Activated CD4-positive, alpha-beta memory T cell treated with anti-CD3 and anti-CD28 coated beads for 36 hours (primary cell): ENCODE measurements around the gene FAM193A. TPM values are rescaled to one million over a fixed set of nuclear protein-coding genes. Genes with fewer than 3 reads are reported as not detected.
A peak's percentile ranks its signal among the peaks of the same experiment; 100 is the strongest.
"Not testable (repeated sequence)": the region's sequence is repeated elsewhere in the genome, so short reads cannot be mapped to it uniquely, and the experiment has no call there.

ENCODE experiments used
- CTCF ChIA-PET: fragments of 350-600 bp; sonication (Branson Sonifier 250); formaldehyde crosslinking; loops from one replicate; lab custom pipeline; 2021; ENCODE audit warnings: antibody characterized with exemption, inconsistent platforms; lab: Charles Lee
- POLR2A ChIA-PET: fragments of 350-600 bp; sonication (Branson Sonifier 250); formaldehyde crosslinking; loops from one replicate; lab custom pipeline; 2021; ENCODE audit warnings: antibody characterized with exemption; lab: Charles Lee
- DNase-seq: peaks from one replicate; pipeline ENCODE4 v3.0.0-alpha.2; 2020
- H3K27ac Mint-ChIP-seq: one replicate; pipeline ENCODE4 v1.8.0; 2021; ENCODE audit warnings: mixed read lengths
- H3K27me3 Mint-ChIP-seq: one replicate; pipeline ENCODE4 v1.8.0; 2021; ENCODE audit warnings: mixed read lengths
- H3K36me3 Mint-ChIP-seq: one replicate; pipeline ENCODE4 v1.8.0; 2021; ENCODE audit warnings: mixed read lengths
- H3K4me1 Mint-ChIP-seq: one replicate; pipeline ENCODE4 v1.8.0; 2021; ENCODE audit warnings: low read depth, mixed read lengths
- H3K4me3 Mint-ChIP-seq: one replicate; pipeline ENCODE4 v1.8.0; 2021; ENCODE audit warnings: mild to moderate bottlenecking, mixed read lengths
- H3K9me3 Mint-ChIP-seq: one replicate; pipeline ENCODE4 v1.8.0; 2021; ENCODE audit warnings: mixed read lengths
- intact Hi-C: fragments of 100-400 bp; cut with micrococcal nuclease; formaldehyde crosslinking; loops from one replicate; pipeline ENCODE4 v1.15.1; 2023
- total RNA-seq, 2 experiments: library from RNA; stranded (reverse); gene quantifications; one replicate each; pipeline ENCODE4 v1.2.3, GENCODE V29; 2021

Gene FAM193A
- total RNA-seq, 2 experiments from 2014 or later = 21.7 to 22.6 TPM

DNA sequence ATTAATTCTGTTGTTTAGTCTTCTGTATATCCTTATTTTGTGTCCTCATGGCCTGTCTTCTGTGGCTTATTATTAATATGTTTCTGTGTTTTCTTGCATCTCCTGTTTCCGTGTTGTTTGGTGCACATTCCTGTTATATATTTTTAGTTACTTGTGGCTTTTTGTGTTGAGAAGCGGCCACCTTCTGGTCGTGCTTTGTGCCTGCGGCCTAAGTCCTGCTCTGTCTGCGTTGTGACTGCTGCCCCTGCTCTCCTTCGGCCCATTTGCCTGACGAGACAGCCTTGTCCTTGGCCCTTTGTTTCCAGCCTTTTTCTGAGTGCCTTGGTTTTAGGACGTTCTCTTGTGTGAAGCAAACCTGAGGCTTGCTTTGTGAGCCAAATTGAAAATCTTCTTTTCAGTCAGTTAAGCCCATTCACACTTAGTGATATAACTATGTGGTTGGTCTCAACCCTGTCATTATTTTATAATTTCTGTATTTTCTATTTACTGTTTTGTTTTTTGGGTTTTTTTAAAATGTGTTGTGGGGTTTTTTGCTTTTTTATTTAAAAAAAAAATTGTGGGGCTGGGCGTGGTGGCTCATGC is 175.9 kb downstream of the FAM193A start:
- H3K4me3 Mint-ChIP-seq = no peak overlapping the region
- POLR2A ChIA-PET = interaction anchor here (0.7 kb wide), 1 partner anchor 44 kb away, joined by 3 read pairs; the partner anchor contains the start of gene TNIP2
- intact Hi-C loops = no loop called here

DNA sequence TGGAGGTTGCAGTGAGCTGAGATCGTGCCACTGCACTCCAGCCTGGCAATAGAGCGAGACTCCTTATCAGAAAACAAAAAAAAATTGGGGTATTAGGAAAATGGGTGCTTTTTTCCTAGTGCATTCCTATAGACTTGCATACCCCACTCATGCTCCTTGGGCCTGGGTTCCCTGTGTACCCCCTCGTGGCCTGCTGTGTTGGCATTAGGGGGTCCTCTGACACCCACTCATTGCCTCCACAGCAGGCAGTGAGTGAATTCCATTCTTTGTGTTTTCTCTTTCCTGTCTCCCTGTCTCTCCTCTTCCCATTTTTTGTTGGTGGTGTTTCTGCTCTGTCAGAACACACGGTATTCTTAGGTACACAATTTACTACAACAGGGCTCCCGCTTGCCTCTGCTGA is 176.9 kb downstream of the FAM193A start:
- intact Hi-C loops = no loop called here
- Mint-ChIP-seq H3K4me3 (no peak overlapping the region), H3K36me3 (peaks cover 24% of the 10 kb centered on the region), H3K27me3 (no peaks in the 10 kb centered on the region), H3K27ac (peak overlapping the region; percentile 82), H3K9me3 (no peaks in the 10 kb centered on the region), H3K4me1 (peaks cover 26% of the 10 kb centered on the region)
- CTCF ChIA-PET = interaction anchor here (1.1 to 1.6 kb wide), 3 partner anchors 33 to 50 kb away, joined by 3 to 6 read pairs (median 5); no protein-coding TSS in a partner anchor
- no peak for DNase-seq
- POLR2A ChIA-PET = interaction anchor here (1.0 to 1.2 kb wide), 2 partner anchors 33 to 178 kb away, joined by 3 to 5 read pairs; no protein-coding TSS in a partner anchor

More for the DNA sequence above, 175.9 kb downstream of the FAM193A start:
- no peaks in the 10 kb centered on the region for H3K27me3 Mint-ChIP-seq
- peaks cover 26% of the 10 kb centered on the region for H3K4me1 Mint-ChIP-seq
- H3K27ac Mint-ChIP-seq = no peak overlapping the region
- peaks cover 23% of the 10 kb centered on the region for H3K36me3 Mint-ChIP-seq
- no peaks in the 10 kb centered on the region for H3K9me3 Mint-ChIP-seq
- CTCF ChIA-PET = no interaction called here
- no peak for DNase-seq

DNA sequence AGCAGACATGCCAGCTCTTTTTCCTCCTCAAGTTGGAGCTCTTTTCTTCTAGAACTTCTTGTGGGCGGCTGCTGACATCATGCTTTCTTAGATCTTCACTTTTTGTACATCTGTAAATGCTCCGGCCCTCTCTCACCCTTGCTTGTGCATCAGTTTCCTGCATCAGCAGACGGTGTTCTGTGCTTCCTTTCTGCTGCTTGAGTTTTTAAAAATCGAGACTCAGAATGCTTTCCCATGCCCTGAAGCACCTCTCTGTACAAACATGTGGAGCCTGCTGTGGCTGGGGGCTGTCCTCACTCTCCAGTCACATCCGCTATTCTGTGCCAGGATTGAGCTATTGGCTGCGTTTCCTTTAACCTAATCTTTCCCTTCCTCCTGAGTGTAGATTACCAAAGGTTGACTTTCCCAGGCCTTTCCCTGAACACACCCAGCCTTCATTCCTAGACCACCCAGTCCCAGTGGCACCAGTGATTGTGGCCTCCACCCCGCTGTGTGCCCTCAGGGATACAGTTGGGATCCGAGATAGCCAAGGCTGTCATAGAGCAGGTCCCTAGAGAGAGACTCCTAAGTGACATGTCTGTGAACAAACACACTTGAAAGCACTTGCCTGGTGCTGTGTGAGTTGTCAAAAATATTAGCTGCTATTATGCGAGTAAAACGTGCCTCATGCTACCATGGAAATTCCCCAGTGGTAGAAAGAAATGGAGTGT is 177.8 kb downstream of the FAM193A start:
- Mint-ChIP-seq H3K36me3 (peaks cover 23% of the 10 kb centered on the region), H3K27ac (peak overlapping the region; percentile 82), H3K27me3 (no peaks in the 10 kb centered on the region), H3K4me3 (peak overlapping the region; percentile 27), H3K9me3 (no peaks in the 10 kb centered on the region), H3K4me1 (peaks cover 26% of the 10 kb centered on the region)
- DNase-seq = peak; percentile 69
- ChIA-PET POLR2A (interaction anchor here (1.0 to 1.2 kb wide), 2 partner anchors 33 to 178 kb away, joined by 3 to 5 read pairs; no protein-coding TSS in a partner anchor), CTCF (interaction anchor here (1.1 to 1.6 kb wide), 4 partner anchors 32 to 246 kb away, joined by 3 to 6 read pairs (median 4); no protein-coding TSS in a partner anchor)
- intact Hi-C loops = loop anchor here (1.0 kb wide), 1 partner anchor 32 kb away; no protein-coding TSS in a partner anchor

DNA sequence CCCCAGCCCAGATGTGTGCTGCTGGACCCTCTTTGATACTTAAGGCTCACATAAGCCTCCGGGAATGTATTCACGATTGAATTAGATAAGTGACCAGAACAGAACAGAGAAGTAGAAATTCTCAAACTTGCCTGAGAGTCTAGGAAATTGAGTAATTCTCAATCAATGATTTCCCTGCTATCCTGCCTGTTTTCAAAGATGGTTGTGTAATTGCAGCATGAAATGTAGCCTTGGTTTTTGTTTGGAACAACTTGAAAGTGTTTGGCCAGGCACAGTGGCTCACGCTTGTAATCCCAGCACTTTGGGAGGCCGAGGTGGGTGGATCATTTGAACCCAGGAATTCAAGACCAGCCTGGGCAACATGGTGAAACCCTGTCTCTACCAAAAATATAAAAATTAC is 178.5 kb downstream of the FAM193A start:
- CTCF ChIA-PET = no interaction called here
- no peak overlapping the region for H3K4me3 Mint-ChIP-seq
- no peak for DNase-seq
- intact Hi-C loops = loop anchor here (1.0 kb wide), 1 partner anchor 31 kb away; no protein-coding TSS in a partner anchor
- peaks cover 25% of the 10 kb centered on the region for H3K36me3 Mint-ChIP-seq
- H3K27ac Mint-ChIP-seq = peak overlapping the region; percentile 82
- H3K27me3 Mint-ChIP-seq = no peaks in the 10 kb centered on the region
- H3K9me3 Mint-ChIP-seq = no peaks in the 10 kb centered on the region
- peaks cover 26% of the 10 kb centered on the region for H3K4me1 Mint-ChIP-seq
- POLR2A ChIA-PET = no interaction called here

DNA sequence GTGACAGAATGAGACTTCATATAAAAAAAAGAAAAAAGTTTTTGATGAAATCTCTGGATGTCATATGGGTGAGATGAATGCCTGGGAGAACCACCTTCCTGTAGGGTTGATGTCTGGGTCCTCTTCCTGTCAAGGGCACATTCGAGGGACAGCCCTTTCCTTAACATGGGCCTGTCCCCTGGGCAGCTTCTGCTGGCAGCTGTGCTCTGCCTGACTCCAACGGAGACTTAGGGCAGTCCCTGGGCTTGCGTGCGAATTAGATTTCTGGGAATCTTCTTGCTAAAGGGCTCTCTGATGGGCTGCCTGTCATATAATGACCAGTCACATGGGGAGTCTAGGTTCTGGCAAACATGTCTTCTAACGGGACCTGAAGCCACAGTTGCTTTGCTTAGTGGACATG is 179.0 kb downstream of the FAM193A start:
- intact Hi-C loops = no loop called here
- Mint-ChIP-seq H3K9me3 (no peaks in the 10 kb centered on the region), H3K36me3 (peaks cover 28% of the 10 kb centered on the region), H3K27ac (no peak overlapping the region), H3K27me3 (no peaks in the 10 kb centered on the region), H3K4me1 (peaks cover 26% of the 10 kb centered on the region), H3K4me3 (no peak overlapping the region)
- ChIA-PET CTCF (no interaction called here), POLR2A (no interaction called here)
- no peak for DNase-seq

DNA sequence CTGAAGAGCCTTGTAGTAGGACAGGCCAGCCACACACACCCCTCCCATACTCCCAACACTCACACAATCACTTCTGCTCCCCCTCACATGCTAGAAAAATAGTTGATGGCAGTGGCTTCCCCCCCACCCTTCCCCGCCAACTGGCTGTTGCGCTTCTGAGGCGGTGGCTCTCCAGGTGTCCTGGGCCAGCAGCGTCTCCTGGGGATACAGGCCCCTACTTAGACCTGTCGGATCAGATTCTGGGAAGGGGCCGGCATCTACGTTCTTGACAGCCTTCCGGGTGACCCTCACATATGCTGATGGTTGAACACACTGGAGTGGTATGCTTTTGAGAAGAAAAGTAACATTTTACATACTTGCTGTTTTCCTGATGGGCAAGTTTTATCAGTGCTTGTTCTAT is 179.8 kb downstream of the FAM193A start:
- intact Hi-C loops = no loop called here
- no peaks in the 10 kb centered on the region for H3K27me3 Mint-ChIP-seq
- POLR2A ChIA-PET = interaction anchor here (0.6 kb wide), 1 partner anchor 451 kb away, joined by 4 read pairs; no protein-coding TSS in a partner anchor

DNA sequence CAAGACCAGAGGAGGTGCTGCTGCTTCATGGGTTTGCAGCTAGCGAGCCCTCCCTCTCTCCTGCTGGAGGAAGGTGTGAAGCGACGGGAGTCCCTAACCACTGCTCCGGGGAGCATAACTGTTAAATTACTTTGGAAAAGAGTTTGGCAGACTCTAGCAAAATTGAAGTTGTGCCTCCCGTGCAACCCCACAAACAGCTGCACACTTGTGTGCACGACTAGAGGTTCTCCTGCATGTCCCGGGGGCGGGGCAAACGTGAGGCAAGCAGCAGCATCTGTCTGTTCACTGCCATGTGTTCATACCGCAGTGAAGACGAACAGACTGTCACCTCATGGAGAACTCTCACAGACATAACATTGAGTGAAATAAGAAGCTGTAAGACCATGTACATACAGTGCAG is 185.1 kb downstream of the FAM193A start:
- intact Hi-C loops = no loop called here
- Mint-ChIP-seq H3K27ac (no peak overlapping the region), H3K27me3 (no peaks in the 10 kb centered on the region), H3K36me3 (peaks cover 18% of the 10 kb centered on the region), H3K4me3 (no peak overlapping the region), H3K9me3 (no peaks in the 10 kb centered on the region), H3K4me1 (peaks cover 13% of the 10 kb centered on the region)
- ChIA-PET POLR2A (no interaction called here), CTCF (no interaction called here)
- DNase-seq = no peak

More for the DNA sequence above, 179.8 kb downstream of the FAM193A start:
- CTCF ChIA-PET = no interaction called here
- no peak overlapping the region for H3K4me3 Mint-ChIP-seq
- H3K27ac Mint-ChIP-seq = no peak overlapping the region
- DNase-seq = no peak
- peaks cover 26% of the 10 kb centered on the region for H3K4me1 Mint-ChIP-seq
- H3K9me3 Mint-ChIP-seq = no peaks in the 10 kb centered on the region
- peaks cover 32% of the 10 kb centered on the region for H3K36me3 Mint-ChIP-seq

DNA sequence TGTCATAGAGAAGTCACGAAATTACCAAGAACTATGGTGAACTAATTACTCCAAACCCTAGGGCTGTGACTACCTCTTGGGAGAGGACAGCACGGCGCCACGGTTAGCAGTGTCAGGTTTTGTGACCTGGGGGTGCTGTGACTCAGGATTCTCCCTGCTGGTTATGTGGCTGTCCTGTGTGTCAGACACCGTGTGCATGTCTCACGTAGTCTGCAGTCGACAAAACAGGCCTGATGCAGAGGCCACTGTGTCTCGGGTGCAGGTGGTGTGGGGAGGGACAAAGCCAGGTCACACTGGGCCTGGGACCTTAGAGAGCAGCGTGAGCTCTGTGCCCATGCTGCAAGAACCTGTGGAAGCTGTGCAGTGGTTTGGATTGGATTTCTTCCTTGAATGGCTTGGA is 185.6 kb downstream of the FAM193A start:
- intact Hi-C loops = no loop called here
- ChIA-PET CTCF (no interaction called here), POLR2A (no interaction called here)
- Mint-ChIP-seq H3K27ac (peak overlapping the region; percentile 29), H3K4me3 (no peak overlapping the region), H3K27me3 (no peaks in the 10 kb centered on the region), H3K9me3 (no peaks in the 10 kb centered on the region), H3K36me3 (peaks cover 18% of the 10 kb centered on the region), H3K4me1 (peaks cover 13% of the 10 kb centered on the region)
- no peak for DNase-seq

DNA sequence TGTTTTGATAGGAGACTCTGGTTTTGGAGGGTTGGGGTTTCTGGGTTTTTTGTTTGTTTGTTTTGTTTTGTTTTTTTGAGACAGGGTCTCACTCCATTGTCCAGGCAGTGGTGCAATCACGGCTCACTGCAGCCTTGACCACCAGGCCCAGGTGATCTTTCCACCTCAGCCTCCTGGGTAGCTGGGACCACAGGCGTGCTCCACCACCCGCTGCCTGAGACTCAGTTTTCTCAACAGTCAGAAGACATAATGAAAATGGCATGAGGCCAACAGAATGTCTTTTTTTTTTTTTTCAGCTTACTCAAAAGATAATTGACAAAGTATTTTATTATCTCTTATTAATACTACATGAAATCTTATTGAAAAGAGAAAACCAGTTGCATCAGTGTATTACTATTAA is 187.3 kb downstream of the FAM193A start:
- H3K9me3 Mint-ChIP-seq = no peaks in the 10 kb centered on the region
- CTCF ChIA-PET = interaction anchor here (0.7 to 1.0 kb wide), 2 partner anchors 32 to 234 kb away, joined by 3 to 4 read pairs; no protein-coding TSS in a partner anchor
- H3K27ac Mint-ChIP-seq = no peak overlapping the region

DNA sequence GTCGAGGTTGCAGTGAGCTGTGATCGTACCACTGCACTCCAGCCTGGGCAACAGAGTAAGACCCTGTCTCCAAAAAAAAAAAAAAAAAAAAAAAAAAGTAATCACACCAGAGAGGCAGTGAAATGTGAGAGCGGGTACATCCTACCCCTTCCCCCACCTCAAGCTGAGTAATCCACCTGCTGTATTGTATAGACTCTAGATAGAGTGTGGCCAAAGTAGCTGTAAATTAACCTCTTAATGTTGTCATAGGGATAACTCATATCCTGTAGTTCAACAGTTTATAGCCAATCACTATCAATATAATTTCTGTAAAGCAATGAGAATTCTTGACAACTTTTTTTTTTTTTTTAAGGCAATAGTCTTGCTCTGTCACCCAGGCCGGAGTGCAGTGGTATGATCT is 188.9 kb downstream of the FAM193A start:
- POLR2A ChIA-PET = interaction anchor here (1.7 kb wide), 1 partner anchor 9 kb away, joined by 4 read pairs; no protein-coding TSS in a partner anchor
- H3K4me3 Mint-ChIP-seq = no peak overlapping the region
- CTCF ChIA-PET = no interaction called here
- no peaks in the 10 kb centered on the region for H3K27me3 Mint-ChIP-seq
- peaks cover 8% of the 10 kb centered on the region for H3K36me3 Mint-ChIP-seq
- H3K9me3 Mint-ChIP-seq = no peaks in the 10 kb centered on the region
- intact Hi-C loops = no loop called here
- DNase-seq = no peak
- peaks cover 13% of the 10 kb centered on the region for H3K4me1 Mint-ChIP-seq
- H3K27ac Mint-ChIP-seq = no peak overlapping the region

More for the DNA sequence above, 187.3 kb downstream of the FAM193A start:
- POLR2A ChIA-PET = interaction anchor here (0.8 to 0.9 kb wide), 2 partner anchors 11 to 19 kb away, joined by 3 read pairs; no protein-coding TSS in a partner anchor
- Mint-ChIP-seq H3K27me3 (no peaks in the 10 kb centered on the region), H3K4me1 (peaks cover 13% of the 10 kb centered on the region), H3K4me3 (no peak overlapping the region), H3K36me3 (peaks cover 14% of the 10 kb centered on the region)
- DNase-seq = no peak
- intact Hi-C loops = no loop called here

DNA sequence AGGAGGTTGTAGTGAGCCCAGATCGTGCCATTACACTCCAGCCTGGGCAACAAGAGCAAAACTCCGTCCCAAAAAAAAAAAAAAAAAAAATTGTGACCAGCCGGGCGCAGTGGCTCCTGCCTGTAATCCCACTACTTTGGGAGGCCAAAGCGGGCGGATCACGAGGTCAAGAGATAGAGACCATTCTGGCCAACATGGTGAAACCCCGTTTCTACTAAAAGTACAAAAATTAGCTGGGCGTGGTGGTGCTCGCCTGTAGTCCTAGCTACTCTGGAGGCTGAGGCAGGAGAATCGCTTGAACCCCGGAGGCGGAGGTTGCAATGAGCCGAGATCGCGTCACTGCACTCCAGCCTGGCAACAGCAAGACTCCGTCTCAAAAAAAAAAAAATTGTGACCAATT is 190.4 kb downstream of the FAM193A start:
- H3K36me3 Mint-ChIP-seq, intact Hi-C loops, CTCF ChIA-PET, H3K27ac Mint-ChIP-seq, H3K9me3 Mint-ChIP-seq, DNase-seq, H3K4me3 Mint-ChIP-seq, H3K27me3 Mint-ChIP-seq: not testable (repeated sequence)
- H3K4me1 Mint-ChIP-seq = peaks cover 13% of the 10 kb centered on the region
- POLR2A ChIA-PET = interaction anchor here (0.6 to 1.7 kb wide), 2 partner anchors 8 to 166 kb away, joined by 4 to 7 read pairs; no protein-coding TSS in a partner anchor

DNA sequence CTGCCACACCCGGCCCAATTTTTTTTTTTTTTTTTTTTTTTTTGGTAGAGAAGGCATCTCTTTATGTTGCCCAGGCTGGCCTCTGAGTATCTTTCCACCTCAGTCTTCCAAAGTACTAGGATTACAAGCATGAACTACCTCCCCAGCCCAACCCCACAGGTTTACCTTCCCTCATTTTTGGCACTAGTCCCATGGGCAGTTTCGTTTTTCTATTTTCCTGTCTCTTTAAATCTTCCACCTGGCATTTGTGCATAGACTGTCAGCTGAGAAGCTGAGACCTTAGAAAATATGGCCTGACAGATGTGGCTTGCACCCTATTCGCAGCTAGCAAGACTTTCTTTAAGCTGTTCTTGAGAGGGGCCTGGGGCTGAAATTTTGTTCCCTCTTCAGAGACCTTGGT is 191.8 kb downstream of the FAM193A start:
- no peaks in the 10 kb centered on the region for H3K9me3 Mint-ChIP-seq
- H3K36me3 Mint-ChIP-seq = peaks cover 7% of the 10 kb centered on the region
- CTCF ChIA-PET = no interaction called here

More for the DNA sequence above, 191.8 kb downstream of the FAM193A start:
- no peak for DNase-seq
- POLR2A ChIA-PET = interaction anchor here (0.6 kb wide), 1 partner anchor 108 kb away, joined by 4 read pairs; no protein-coding TSS in a partner anchor
- H3K4me3 Mint-ChIP-seq = no peak overlapping the region
- peaks cover 8% of the 10 kb centered on the region for H3K4me1 Mint-ChIP-seq
- H3K27ac Mint-ChIP-seq = no peak overlapping the region
- intact Hi-C loops = no loop called here
- no peaks in the 10 kb centered on the region for H3K27me3 Mint-ChIP-seq
